ENCODE measurements around the gene STYXL1.

Gene STYXL1

DNA sequence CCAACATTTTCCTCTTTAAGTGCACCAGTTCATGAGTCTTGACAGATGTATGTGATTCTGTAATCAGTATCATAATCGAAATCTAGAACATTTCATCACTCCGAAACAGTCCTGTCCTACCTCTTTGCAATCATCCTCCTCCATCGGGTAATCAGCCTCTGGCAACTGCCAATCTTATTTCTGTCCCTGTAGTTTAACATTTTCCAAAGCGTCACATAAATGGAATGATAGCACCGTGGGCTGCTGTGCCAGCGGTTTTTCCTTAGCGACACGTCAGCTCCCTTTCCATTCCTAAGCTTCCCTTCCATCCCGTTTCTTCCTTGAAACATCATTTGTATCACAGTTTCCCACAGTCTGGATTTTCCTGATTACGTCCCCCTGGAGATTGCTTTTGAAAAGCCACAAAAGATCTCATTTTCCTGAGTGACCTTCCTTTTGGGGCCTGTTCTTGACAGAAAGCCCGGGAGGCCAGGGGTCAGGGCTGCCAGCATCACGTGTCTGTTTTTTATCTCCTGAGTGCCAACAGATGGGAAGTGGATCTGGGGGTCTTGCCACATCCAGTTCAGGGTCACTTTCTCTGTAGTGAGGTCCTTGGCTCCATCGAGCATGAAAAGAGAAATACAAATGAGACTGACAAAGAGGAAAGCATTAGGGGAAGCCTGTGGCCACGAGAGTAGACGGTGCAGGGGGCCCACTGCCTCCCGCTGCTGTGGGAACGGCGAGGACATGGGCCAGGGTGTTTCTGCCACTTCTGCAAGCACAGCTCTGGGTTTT is 85.0 kb downstream of the STYXL1 start:
- peak; percentile 78 for DNase-seq (ENCODE audit: low read depth, low spot score)
- TF ChIP-seq, protein P1, sequence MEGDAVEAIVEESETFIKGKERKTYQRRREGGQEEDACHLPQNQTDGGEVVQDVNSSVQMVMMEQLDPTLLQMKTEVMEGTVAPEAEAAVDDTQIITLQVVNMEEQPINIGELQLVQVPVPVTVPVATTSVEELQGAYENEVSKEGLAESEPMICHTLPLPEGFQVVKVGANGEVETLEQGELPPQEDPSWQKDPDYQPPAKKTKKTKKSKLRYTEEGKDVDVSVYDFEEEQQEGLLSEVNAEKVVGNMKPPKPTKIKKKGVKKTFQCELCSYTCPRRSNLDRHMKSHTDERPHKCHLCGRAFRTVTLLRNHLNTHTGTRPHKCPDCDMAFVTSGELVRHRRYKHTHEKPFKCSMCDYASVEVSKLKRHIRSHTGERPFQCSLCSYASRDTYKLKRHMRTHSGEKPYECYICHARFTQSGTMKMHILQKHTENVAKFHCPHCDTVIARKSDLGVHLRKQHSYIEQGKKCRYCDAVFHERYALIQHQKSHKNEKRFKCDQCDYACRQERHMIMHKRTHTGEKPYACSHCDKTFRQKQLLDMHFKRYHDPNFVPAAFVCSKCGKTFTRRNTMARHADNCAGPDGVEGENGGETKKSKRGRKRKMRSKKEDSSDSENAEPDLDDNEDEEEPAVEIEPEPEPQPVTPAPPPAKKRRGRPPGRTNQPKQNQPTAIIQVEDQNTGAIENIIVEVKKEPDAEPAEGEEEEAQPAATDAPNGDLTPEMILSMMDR (IDR thresholded peaks at IDR 0.05; ENCODE audit: low read depth, low read length), result no peak
- in situ Hi-C loops (cut with HindIII; ENCODE audit: low sequenced_read_pairs), result no loop called here
- H3K4me3 ChIP-seq (ENCODE audit: low read depth, low read length), result no peak overlapping the region

DNA sequence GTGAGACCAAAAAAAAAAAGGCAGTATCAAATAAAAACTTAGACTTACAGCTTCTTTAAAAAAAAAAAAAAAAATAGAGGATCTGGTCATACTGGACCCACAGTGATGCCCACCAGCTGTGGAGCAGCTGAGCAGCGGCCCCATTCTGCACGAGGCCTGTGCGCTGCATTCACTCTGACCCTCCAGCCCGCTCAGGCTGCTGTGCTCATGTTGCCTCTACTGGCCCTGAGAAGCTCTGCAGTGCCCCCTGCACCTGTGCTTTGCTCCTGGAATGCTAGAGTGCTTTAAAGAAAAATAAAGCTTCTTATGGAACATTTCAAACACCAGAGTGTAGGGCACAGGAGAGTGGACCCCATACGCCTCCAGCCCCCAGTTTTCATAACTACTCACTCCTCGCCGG is 86.6 kb downstream of the STYXL1 start:
- TF ChIP-seq, protein P1 (IDR thresholded peaks at IDR 0.05; ENCODE audit: low read depth, low read length), result peak; percentile 22
- no peak for DNase-seq (ENCODE audit: low read depth, low spot score)
- in situ Hi-C loops (cut with HindIII; ENCODE audit: low sequenced_read_pairs), result no loop called here
- H3K4me3 ChIP-seq (ENCODE audit: low read depth, low read length), result no peak overlapping the region

DNA sequence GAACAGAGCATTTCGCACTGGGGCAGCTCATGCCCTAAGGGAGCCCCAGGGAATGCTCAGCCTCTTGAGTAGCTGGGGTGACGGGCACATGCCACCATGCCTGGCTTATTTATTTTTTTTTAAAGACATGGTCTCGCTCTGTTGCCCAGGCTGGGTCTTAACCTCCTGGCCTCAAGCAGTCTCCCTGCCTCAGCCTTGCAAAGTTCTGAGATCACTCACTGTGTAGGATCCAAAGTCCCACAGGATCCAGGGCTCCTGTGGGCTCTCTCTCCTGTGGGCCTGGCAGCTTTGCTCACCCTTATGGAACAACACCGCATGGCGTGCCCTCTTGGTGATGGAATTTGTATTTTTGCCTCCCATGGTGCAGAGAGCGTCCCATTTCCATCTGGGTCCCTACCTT is 87.4 kb downstream of the STYXL1 start:
- TF ChIP-seq, protein P1 (IDR thresholded peaks at IDR 0.05; ENCODE audit: low read depth, low read length), result no peak
- no peak for DNase-seq (ENCODE audit: low read depth, low spot score)
- in situ Hi-C loops (cut with HindIII; ENCODE audit: low sequenced_read_pairs), result no loop called here
- H3K4me3 ChIP-seq (ENCODE audit: low read depth, low read length), result no peak overlapping the region

DNA sequence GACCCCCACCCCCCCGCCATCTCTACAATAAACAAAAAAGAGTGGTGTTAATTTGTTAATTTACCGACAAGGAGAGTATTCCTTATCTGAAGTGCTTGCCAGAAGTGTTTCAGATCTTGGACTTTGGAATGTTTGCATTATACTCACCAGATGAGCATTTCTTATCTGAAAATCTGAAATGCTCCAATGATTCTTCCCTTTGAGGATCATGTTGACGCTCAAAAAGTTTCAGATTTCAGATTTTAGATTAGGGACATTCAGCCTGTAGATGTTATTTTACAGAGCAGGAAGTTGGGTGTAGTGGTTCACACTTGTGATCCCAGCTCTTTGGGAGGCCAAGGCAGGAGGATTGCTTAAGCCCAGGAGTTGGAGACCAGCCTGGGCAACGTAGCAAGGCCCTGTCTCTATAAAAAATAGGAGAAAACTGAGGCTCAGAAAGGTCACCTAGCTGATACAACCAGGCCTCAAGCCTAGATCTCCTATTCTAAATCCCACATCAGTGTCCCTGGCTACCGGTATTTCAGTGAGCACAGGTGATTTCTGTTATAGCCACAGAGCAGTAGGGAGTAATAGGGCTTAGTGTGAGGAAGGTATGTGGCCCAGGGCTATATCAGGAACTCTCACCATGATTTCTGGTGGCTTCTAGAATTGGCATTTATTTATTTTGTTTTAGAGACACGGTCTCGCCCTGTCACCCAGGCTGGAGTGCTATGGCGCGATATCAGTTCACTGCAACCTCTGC is 88.8 kb downstream of the STYXL1 start:
- in situ Hi-C loops (cut with HindIII; ENCODE audit: low sequenced_read_pairs), result no loop called here
- H3K4me3 ChIP-seq (ENCODE audit: low read depth, low read length), result no peak overlapping the region
- TF ChIP-seq, protein P1 (IDR thresholded peaks at IDR 0.05; ENCODE audit: low read depth, low read length), result no peak
- DNase-seq (ENCODE audit: low read depth, low spot score), result no peak

DNA sequence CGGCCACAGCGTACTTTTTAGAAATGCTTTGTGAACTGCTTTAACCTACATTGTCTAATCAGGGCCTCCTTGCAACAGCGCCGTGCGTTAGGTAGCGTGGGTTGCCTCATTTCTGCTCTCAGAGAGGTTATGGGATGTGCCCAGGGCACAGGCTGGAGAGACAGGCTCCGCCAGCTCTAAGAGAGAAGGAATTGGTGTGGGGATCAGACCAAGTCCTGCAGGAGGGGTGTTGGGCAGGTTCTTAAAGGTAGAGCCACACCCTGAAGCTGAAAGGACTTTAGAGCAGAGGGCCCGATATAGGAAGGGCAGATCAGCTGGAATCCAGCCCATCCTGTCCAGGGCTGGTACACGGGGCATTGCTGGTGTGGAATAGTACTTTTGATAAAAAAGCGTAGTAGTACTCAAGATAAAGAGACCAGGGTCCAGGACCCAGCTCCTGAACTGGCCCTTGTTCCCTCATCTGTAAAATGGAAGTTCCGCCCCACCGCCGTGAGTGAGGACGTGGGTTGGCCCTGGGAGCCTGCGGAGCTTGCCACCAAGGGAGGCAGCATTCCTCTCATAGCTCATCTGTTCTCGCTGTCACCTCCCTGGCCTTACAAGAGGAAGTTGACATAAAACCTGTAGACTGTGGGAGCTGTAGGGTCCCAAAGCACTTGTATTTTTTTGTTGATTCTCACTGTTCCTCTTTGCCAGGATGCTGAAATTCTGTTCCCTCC is 90.6 kb downstream of the STYXL1 start:
- TF ChIP-seq, protein P1 (IDR thresholded peaks at IDR 0.05; ENCODE audit: low read depth, low read length), result no peak
- DNase-seq (ENCODE audit: low read depth, low spot score), result no peak
- H3K4me3 ChIP-seq (ENCODE audit: low read depth, low read length), result no peak overlapping the region
- in situ Hi-C loops (cut with HindIII; ENCODE audit: low sequenced_read_pairs), result no loop called here

DNA sequence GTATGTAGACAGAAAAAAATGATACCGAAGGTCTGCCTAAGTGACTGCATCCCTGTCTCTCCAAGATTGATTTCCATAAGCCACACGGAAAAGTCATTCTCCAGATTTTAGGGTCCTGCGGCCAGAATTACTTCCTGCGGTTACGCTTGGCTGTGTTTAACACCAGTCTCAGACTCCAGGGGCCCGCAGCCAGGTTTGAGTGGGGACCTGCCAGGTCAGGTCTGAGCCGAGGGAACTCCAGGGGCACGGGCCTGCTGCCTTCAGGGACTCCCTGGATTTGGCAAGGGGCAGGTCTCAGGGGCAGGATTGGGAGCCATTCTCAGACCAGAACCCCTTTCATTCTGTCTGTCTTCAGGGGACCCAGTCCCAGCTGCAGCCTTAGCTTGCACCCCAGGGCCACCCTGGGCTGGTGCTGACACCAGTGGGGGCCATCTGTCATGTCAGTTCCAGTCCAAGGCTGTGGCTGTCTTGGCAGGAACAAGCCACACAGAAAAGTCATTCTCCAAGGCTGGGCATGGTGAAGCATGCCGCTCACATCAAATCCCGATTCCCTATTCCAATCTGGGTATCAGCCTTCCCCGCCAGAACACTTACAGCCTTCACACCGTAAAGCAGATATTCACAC is 92.4 kb downstream of the STYXL1 start:
- DNase-seq (ENCODE audit: low read depth, low spot score), result no peak
- in situ Hi-C loops (cut with HindIII; ENCODE audit: low sequenced_read_pairs), result no loop called here
- H3K4me3 ChIP-seq (ENCODE audit: low read depth, low read length), result no peak overlapping the region
- TF ChIP-seq, protein P1 (IDR thresholded peaks at IDR 0.05; ENCODE audit: low read depth, low read length), result no peak
